ENCODE measurements around the gene FAM168A. TPM values are rescaled to one million over a fixed set of nuclear protein-coding genes. Genes with fewer than 3 reads are reported as not detected.
A peak's percentile ranks its signal among the peaks of the same experiment; 100 is the strongest.

The FAM168A gene
- total RNA-seq, 1 experiment from 2014 or later = 25.9 TPM

DNA sequence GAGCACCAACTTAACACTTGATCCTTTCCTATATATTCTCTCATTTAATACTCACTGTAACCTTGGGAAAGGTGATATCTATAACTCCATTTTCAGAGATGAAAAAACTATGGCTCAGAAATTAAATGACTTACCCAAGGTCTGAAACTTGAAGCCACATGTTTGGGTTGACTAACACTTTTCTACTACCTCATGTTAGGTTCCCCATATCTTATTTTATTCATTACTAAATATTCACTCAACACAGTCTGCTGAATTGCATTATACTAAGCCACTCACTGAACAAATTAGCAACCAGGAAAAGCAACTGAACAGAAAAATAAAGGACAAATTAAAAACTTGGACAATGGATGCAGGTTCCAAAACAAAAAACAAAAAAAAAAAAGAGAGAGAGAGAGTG, 59.9 kb downstream of the FAM168A start:
- H3K27me3 Mint-ChIP-seq (ENCODE audit: low read depth) = no peaks in the 10 kb centered on the region
- H3K4me3 Mint-ChIP-seq = no peak overlapping the region
- no peaks in the 10 kb centered on the region for H3K36me3 Mint-ChIP-seq
- no peak for DNase-seq (ENCODE audit: low spot score)
- no peak for ATAC-seq
- H3K27ac Mint-ChIP-seq = peak overlapping the region; percentile 98
- POLR2A ChIA-PET = interaction anchor here (1.3 kb wide), 1 partner anchor 9 kb away, joined by 3 read pairs; no protein-coding TSS in a partner anchor
- no peak for TF ChIP-seq ZNF423 (CRISPR knock-in tag; IDR thresholded peaks at IDR 0.05)
- no peak for TF ChIP-seq HMGA2 (CRISPR knock-in tag; IDR thresholded peaks at IDR 0.05)
- TF ChIP-seq, protein P1, sequence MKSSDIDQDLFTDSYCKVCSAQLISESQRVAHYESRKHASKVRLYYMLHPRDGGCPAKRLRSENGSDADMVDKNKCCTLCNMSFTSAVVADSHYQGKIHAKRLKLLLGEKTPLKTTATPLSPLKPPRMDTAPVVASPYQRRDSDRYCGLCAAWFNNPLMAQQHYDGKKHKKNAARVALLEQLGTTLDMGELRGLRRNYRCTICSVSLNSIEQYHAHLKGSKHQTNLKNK (CRISPR knock-in tag; IDR thresholded peaks at IDR 0.05) = no peak
- no peak for TF ChIP-seq PRRX2 (CRISPR knock-in tag; IDR thresholded peaks at IDR 0.05)
- no peak for TF ChIP-seq SP1 (CRISPR knock-in tag; conservative IDR thresholded peaks at IDR 0.05)
- TF ChIP-seq, protein P2, sequence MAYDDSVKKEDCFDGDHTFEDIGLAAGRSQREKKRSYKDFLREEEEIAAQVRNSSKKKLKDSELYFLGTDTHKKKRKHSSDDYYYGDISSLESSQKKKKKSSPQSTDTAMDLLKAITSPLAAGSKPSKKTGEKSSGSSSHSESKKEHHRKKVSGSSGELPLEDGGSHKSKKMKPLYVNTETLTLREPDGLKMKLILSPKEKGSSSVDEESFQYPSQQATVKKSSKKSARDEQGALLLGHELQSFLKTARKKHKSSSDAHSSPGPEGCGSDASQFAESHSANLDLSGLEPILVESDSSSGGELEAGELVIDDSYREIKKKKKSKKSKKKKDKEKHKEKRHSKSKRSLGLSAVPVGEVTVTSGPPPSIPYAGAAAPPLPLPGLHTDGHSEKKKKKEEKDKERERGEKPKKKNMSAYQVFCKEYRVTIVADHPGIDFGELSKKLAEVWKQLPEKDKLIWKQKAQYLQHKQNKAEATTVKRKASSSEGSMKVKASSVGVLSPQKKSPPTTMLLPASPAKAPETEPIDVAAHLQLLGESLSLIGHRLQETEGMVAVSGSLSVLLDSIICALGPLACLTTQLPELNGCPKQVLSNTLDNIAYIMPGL (CRISPR knock-in tag; IDR thresholded peaks at IDR 0.05) = no peak
- TF ChIP-seq EMX1 (CRISPR knock-in tag; IDR thresholded peaks at IDR 0.05) = no peak
- TF ChIP-seq, protein P3, sequence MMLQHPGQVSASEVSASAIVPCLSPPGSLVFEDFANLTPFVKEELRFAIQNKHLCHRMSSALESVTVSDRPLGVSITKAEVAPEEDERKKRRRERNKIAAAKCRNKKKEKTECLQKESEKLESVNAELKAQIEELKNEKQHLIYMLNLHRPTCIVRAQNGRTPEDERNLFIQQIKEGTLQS (CRISPR knock-in tag; conservative IDR thresholded peaks at IDR 0.05) = no peak
- TF ChIP-seq ZNF232 (CRISPR knock-in tag; IDR thresholded peaks at IDR 0.05) = no peak
- TF ChIP-seq NFE2L1 (CRISPR knock-in tag; IDR thresholded peaks at IDR 0.05) = no peak
- TF ChIP-seq, protein P4, sequence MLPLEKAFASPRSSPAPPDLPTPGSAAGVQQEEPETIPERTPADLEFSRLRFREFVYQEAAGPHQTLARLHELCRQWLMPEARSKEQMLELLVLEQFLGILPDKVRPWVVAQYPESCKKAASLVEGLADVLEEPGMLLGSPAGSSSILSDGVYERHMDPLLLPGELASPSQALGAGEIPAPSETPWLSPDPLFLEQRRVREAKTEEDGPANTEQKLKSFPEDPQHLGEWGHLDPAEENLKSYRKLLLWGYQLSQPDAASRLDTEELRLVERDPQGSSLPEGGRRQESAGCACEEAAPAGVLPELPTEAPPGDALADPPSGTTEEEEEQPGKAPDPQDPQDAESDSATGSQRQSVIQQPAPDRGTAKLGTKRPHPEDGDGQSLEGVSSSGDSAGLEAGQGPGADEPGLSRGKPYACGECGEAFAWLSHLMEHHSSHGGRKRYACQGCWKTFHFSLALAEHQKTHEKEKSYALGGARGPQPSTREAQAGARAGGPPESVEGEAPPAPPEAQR (CRISPR knock-in tag; IDR thresholded peaks at IDR 0.05) = no peak
- H3K9me3 Mint-ChIP-seq = no peaks in the 10 kb centered on the region
- CTCF ChIA-PET = interaction anchor here (1.2 to 3.2 kb wide), 6 partner anchors 9 to 124 kb away, joined by 3 to 15 read pairs (median 6); no protein-coding TSS in a partner anchor
- H3K4me1 Mint-ChIP-seq = peaks cover 62% of the 10 kb centered on the region

DNA sequence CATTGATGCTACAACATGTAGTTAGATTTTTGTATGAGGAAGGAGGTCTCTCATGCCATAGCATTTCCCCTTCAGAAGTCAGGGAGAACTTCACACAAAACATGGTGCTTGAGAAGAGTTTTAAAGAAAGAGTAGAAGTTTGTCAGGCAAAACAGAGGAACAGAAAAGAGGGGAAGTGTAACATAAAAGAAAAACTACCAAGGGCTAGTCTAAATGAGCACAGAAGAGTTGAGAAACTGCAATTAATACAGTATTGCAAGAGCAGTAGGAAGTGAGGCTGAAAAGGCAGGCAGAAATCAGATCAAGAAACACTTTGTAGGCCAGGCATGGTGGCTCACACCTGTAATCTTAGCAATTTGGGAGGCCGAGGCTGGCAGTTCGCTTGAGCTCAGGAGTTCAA, 61.0 kb downstream of the FAM168A start:
- Mint-ChIP-seq H3K36me3 (no peaks in the 10 kb centered on the region), H3K27ac (peak overlapping the region; percentile 31), H3K9me3 (no peaks in the 10 kb centered on the region), H3K27me3 (ENCODE audit: low read depth) (no peaks in the 10 kb centered on the region), H3K4me3 (no peak overlapping the region), H3K4me1 (peaks cover 61% of the 10 kb centered on the region)
- CTCF ChIA-PET = interaction anchor here (1.2 to 3.2 kb wide), 2 partner anchors 8 to 58 kb away, joined by 3 to 15 read pairs; no protein-coding TSS in a partner anchor
- DNase-seq (ENCODE audit: low spot score) (no peak), ATAC-seq (no peak)
- POLR2A ChIA-PET = no interaction called here
- TF ChIP-seq, protein P5, sequence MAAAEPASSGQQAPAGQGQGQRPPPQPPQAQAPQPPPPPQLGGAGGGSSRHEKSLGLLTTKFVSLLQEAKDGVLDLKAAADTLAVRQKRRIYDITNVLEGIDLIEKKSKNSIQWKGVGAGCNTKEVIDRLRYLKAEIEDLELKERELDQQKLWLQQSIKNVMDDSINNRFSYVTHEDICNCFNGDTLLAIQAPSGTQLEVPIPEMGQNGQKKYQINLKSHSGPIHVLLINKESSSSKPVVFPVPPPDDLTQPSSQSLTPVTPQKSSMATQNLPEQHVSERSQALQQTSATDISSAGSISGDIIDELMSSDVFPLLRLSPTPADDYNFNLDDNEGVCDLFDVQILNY (CRISPR knock-in tag; IDR thresholded peaks at IDR 0.05) = no peak

DNA sequence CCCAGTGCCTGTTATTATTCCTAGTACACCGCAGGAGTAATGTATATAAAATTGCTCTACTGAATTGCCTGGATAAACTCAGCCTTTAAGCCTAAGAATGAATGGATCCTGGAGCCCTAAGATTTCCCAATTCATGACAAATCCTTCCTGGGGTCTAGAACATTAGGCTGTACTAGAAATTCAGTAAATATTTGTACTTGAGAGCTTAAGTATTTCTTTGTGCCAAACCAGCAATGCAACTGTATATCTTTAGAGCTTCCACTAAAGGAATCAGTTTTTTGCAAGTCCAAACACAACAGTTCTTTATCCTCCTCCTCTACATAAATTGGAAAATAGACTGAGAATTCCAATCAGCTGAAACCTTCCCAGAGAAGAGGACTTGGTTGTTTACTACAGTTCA, 65.6 kb downstream of the FAM168A start:
- no peak for DNase-seq (ENCODE audit: low spot score)
- no peaks in the 10 kb centered on the region for H3K9me3 Mint-ChIP-seq

More for the DNA sequence above, 65.6 kb downstream of the FAM168A start:
- H3K27ac Mint-ChIP-seq = peak overlapping the region; percentile 73; the same call in 1 of the 2 replicates
- ATAC-seq = no peak
- H3K36me3 Mint-ChIP-seq = no peaks in the 10 kb centered on the region
- POLR2A ChIA-PET = interaction anchor here (0.6 kb wide), 1 partner anchor 1473 kb away, joined by 3 read pairs; no protein-coding TSS in a partner anchor
- H3K4me1 Mint-ChIP-seq = peaks cover 69% of the 10 kb centered on the region
- no peak overlapping the region for H3K4me3 Mint-ChIP-seq
- no peaks in the 10 kb centered on the region for H3K27me3 Mint-ChIP-seq (ENCODE audit: low read depth)
- CTCF ChIA-PET = interaction anchor here (0.6 to 1.8 kb wide), 5 partner anchors 53 to 296 kb away, joined by 3 to 8 read pairs (median 3); partner anchors contain the start of gene PLEKHB1
- TF ChIP-seq ZNF423 (CRISPR knock-in tag; IDR thresholded peaks at IDR 0.05) = no peak
- no peak for TF ChIP-seq TP53 (CRISPR knock-in tag; IDR thresholded peaks at IDR 0.05)
- TF ChIP-seq RELA (CRISPR knock-in tag; IDR thresholded peaks at IDR 0.05; ENCODE audit: borderline replicate concordance) = no peak
- TF ChIP-seq, protein P6, sequence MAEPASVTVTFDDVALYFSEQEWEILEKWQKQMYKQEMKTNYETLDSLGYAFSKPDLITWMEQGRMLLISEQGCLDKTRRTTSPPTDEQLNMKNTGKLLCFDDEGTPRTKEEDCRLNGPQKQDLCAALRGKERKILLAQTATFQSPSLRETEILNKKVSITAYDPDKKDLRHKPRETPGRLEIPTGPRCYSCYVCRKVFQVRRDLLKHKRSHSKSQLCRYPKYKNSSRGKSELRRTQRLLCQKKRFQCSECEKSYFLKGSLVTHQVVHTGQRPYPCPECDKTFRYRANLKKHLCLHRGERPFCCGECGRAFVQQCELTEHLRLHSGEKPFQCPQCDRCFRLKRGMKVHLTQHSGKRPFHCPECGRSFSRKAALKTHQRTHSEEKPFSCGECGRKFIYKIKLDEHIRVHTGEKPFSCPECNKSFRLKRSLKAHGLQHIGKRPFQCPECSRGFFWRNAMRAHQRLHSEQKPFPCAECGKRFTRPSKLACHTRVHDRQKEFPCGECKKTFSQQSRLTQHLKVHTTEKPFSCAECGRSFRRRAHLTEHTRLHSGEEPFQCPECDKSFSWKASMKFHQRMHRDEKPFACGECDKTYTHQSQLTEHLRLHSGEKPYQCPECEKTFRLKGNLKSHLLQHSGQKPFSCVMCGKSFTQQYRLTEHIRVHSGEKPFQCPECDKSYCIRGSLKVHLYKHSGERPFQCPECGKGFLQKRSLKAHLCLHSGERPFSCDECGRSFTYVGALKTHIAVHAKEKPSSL (CRISPR knock-in tag; conservative IDR thresholded peaks at IDR 0.05) = no peak
- TF ChIP-seq EMX1 (CRISPR knock-in tag; IDR thresholded peaks at IDR 0.05) = no peak
